ENCODE data around the gene CHRNA4. TPM values are rescaled to one million over a fixed set of nuclear protein-coding genes. Genes with fewer than 3 reads are reported as not detected.

The CHRNA4 gene
- total and polyA plus RNA-seq, 2 of the 13 experiments (the other 11 are each of a cell fraction or from before 2014, with no cell fraction given): not detected

DNA sequence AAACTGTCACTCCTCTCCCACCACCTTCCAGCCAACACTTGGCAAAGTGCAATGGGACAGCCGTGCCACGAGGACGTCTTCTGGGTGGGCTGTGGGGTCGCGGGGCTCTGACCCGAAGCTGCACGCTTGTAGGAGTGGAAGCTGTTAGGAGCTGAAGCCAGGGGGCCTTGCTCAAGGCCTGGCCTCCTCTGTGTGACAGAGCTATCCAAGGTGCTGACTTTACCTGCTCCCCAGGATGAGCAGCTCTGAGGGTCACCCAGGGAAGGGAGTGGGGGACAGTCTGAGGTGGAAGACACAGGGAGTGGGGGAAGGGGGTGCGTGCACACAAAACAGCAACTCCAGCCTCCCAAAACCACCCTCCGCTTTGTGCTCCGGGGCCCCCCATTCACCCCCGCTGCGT, 17.5 kb upstream of the CHRNA4 start (continued):
- TF ChIP-seq, protein P1, sequence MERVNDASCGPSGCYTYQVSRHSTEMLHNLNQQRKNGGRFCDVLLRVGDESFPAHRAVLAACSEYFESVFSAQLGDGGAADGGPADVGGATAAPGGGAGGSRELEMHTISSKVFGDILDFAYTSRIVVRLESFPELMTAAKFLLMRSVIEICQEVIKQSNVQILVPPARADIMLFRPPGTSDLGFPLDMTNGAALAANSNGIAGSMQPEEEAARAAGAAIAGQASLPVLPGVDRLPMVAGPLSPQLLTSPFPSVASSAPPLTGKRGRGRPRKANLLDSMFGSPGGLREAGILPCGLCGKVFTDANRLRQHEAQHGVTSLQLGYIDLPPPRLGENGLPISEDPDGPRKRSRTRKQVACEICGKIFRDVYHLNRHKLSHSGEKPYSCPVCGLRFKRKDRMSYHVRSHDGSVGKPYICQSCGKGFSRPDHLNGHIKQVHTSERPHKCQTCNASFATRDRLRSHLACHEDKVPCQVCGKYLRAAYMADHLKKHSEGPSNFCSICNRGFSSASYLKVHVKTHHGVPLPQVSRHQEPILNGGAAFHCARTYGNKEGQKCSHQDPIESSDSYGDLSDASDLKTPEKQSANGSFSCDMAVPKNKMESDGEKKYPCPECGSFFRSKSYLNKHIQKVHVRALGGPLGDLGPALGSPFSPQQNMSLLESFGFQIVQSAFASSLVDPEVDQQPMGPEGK (CRISPR knock-in tag; IDR thresholded peaks at IDR 0.05): peak; percentile 44; the same call in 1 of the 2 replicates
- TF ChIP-seq, protein P2, sequence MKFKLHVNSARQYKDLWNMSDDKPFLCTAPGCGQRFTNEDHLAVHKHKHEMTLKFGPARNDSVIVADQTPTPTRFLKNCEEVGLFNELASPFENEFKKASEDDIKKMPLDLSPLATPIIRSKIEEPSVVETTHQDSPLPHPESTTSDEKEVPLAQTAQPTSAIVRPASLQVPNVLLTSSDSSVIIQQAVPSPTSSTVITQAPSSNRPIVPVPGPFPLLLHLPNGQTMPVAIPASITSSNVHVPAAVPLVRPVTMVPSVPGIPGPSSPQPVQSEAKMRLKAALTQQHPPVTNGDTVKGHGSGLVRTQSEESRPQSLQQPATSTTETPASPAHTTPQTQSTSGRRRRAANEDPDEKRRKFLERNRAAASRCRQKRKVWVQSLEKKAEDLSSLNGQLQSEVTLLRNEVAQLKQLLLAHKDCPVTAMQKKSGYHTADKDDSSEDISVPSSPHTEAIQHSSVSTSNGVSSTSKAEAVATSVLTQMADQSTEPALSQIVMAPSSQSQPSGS (CRISPR knock-in tag; IDR thresholded peaks at IDR 0.05): peak; percentile 47; the same call in 1 of the 2 replicates
- TF ChIP-seq SAP130 (CRISPR knock-in tag; IDR thresholded peaks at IDR 0.05; ENCODE audit: low read depth) (peak; percentile 34; the same call in 1 of the 2 replicates), NR3C1 (CRISPR knock-in tag; IDR thresholded peaks at IDR 0.05) (no peak), CHCHD3 (CRISPR knock-in tag; IDR thresholded peaks at IDR 0.05) (no peak), BORCS8-MEF2B (CRISPR knock-in tag; IDR thresholded peaks at IDR 0.05) (0 out of 2 replicates have a peak, but pooled peaks have one; percentile 43), ZFX (CRISPR knock-in tag; IDR thresholded peaks at IDR 0.05; ENCODE audit: low read depth) (peak; percentile 54; the same call in 1 of the 2 replicates), ZKSCAN8 (CRISPR knock-in tag; IDR thresholded peaks at IDR 0.05; ENCODE audit: borderline replicate concordance) (no peak), SMARCC2 (IDR thresholded peaks at IDR 0.05) (no peak), EHMT2 (IDR thresholded peaks at IDR 0.05; ENCODE audit: borderline replicate concordance, low read depth, low read length) (peak; percentile 87; the same call in 1 of the 2 replicates), ZSCAN30 (CRISPR knock-in tag; IDR thresholded peaks at IDR 0.05) (no peak)
- TF ChIP-seq, protein P3, sequence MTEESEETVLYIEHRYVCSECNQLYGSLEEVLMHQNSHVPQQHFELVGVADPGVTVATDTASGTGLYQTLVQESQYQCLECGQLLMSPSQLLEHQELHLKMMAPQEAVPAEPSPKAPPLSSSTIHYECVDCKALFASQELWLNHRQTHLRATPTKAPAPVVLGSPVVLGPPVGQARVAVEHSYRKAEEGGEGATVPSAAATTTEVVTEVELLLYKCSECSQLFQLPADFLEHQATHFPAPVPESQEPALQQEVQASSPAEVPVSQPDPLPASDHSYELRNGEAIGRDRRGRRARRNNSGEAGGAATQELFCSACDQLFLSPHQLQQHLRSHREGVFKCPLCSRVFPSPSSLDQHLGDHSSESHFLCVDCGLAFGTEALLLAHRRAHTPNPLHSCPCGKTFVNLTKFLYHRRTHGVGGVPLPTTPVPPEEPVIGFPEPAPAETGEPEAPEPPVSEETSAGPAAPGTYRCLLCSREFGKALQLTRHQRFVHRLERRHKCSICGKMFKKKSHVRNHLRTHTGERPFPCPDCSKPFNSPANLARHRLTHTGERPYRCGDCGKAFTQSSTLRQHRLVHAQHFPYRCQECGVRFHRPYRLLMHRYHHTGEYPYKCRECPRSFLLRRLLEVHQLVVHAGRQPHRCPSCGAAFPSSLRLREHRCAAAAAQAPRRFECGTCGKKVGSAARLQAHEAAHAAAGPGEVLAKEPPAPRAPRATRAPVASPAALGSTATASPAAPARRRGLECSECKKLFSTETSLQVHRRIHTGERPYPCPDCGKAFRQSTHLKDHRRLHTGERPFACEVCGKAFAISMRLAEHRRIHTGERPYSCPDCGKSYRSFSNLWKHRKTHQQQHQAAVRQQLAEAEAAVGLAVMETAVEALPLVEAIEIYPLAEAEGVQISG (CRISPR knock-in tag; IDR thresholded peaks at IDR 0.05): 0 out of 2 replicates have a peak, but pooled peaks have one; percentile 16
- TF ChIP-seq, protein P4, sequence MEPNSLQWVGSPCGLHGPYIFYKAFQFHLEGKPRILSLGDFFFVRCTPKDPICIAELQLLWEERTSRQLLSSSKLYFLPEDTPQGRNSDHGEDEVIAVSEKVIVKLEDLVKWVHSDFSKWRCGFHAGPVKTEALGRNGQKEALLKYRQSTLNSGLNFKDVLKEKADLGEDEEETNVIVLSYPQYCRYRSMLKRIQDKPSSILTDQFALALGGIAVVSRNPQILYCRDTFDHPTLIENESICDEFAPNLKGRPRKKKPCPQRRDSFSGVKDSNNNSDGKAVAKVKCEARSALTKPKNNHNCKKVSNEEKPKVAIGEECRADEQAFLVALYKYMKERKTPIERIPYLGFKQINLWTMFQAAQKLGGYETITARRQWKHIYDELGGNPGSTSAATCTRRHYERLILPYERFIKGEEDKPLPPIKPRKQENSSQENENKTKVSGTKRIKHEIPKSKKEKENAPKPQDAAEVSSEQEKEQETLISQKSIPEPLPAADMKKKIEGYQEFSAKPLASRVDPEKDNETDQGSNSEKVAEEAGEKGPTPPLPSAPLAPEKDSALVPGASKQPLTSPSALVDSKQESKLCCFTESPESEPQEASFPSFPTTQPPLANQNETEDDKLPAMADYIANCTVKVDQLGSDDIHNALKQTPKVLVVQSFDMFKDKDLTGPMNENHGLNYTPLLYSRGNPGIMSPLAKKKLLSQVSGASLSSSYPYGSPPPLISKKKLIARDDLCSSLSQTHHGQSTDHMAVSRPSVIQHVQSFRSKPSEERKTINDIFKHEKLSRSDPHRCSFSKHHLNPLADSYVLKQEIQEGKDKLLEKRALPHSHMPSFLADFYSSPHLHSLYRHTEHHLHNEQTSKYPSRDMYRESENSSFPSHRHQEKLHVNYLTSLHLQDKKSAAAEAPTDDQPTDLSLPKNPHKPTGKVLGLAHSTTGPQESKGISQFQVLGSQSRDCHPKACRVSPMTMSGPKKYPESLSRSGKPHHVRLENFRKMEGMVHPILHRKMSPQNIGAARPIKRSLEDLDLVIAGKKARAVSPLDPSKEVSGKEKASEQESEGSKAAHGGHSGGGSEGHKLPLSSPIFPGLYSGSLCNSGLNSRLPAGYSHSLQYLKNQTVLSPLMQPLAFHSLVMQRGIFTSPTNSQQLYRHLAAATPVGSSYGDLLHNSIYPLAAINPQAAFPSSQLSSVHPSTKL (CRISPR knock-in tag; IDR thresholded peaks at IDR 0.05): 0 out of 2 replicates have a peak, but pooled peaks have one; percentile 18
- TF ChIP-seq, protein P5, sequence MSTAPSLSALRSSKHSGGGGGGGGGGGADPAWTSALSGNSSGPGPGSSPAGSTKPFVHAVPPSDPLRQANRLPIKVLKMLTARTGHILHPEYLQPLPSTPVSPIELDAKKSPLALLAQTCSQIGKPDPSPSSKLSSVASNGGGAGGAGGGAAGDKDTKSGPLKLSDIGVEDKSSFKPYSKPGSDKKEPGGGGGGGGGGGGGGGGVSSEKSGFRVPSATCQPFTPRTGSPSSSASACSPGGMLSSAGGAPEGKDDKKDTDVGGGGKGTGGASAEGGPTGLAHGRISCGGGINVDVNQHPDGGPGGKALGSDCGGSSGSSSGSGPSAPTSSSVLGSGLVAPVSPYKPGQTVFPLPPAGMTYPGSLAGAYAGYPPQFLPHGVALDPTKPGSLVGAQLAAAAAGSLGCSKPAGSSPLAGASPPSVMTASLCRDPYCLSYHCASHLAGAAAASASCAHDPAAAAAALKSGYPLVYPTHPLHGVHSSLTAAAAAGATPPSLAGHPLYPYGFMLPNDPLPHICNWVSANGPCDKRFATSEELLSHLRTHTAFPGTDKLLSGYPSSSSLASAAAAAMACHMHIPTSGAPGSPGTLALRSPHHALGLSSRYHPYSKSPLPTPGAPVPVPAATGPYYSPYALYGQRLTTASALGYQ (CRISPR knock-in tag; IDR thresholded peaks at IDR 0.05): no peak
- TF ChIP-seq, protein P6, sequence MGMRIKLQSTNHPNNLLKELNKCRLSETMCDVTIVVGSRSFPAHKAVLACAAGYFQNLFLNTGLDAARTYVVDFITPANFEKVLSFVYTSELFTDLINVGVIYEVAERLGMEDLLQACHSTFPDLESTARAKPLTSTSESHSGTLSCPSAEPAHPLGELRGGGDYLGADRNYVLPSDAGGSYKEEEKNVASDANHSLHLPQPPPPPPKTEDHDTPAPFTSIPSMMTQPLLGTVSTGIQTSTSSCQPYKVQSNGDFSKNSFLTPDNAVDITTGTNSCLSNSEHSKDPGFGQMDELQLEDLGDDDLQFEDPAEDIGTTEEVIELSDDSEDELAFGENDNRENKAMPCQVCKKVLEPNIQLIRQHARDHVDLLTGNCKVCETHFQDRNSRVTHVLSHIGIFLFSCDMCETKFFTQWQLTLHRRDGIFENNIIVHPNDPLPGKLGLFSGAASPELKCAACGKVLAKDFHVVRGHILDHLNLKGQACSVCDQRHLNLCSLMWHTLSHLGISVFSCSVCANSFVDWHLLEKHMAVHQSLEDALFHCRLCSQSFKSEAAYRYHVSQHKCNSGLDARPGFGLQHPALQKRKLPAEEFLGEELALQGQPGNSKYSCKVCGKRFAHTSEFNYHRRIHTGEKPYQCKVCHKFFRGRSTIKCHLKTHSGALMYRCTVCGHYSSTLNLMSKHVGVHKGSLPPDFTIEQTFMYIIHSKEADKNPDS (CRISPR knock-in tag; IDR thresholded peaks at IDR 0.05): no peak
